Aortic smooth muscle cell (primary cell): Measurements from ENCODE around the gene TIMM50. TPM values are rescaled to one million over a fixed set of nuclear protein-coding genes. Genes with fewer than 3 reads are reported as not detected.

Experiments used
- total RNA-seq: library from RNA; depleted of rRNA; stranded (reverse); fragments of >200 nt; gene quantifications from 2 replicates; pipeline ENCODE4 v1.2.3, GENCODE V29; 2014

Gene TIMM50
- 50.5 and 68.8 TPM in 2 replicates for total RNA-seq

GRCh38 chr19:39480337-39481228 lies at the start of gene TIMM50:
Gene TIMM50, plus strand, starts transcription at chr19:39480838. Its CDS starts 16 bp downstream, at chr19:39480854.

GRCh38 chr19:39435499-39436349 lies 44.9 kb upstream of the TIMM50 start, which contains the start of gene RPS16:
Gene RPS16, minus strand, starts transcription at chr19:39435949. Its CDS starts 54 bp downstream, at chr19:39435895.

GRCh38 chr19:39445196-39446111 lies 35.2 kb upstream of the TIMM50 start, which contains the start of gene SUPT5H:
Gene SUPT5H, plus strand, starts transcription at chr19:39445582. Its CDS starts 309 bp downstream, at chr19:39445891.

GRCh38 chr19:39498798-39499642 lies 18.4 kb downstream of the TIMM50 start, which contains the start of gene DLL3:
Gene DLL3, plus strand, starts transcription at chr19:39498947. Its CDS starts 28 bp downstream, at chr19:39498975.

GRCh38 chr19:39514840-39515550 lies 34.4 kb downstream of the TIMM50 start, which contains the start of gene SELENOV:
Gene SELENOV, plus strand, starts transcription at chr19:39515139. Its CDS starts 74 bp downstream, at chr19:39515213.

GRCh38 chr19:39532233-39533002 lies 51.8 kb downstream of the TIMM50 start, which contains the start of gene EID2B:
Gene EID2B, minus strand, starts transcription at chr19:39532852. Its CDS starts 50 bp downstream, at chr19:39532802.

GRCh38 chr19:39539518-39540332 lies 59.1 kb downstream of the TIMM50 start, which contains the start of gene EID2:
Gene EID2, minus strand, starts transcription at chr19:39540161. Its CDS starts 82 bp downstream, at chr19:39540079.

Other genes with a start within 250 kb of the TIMM50 start
- gene IFNL3, start 235.8 kb upstream of the TIMM50 start, total RNA-seq: not detected in 2 replicates
- gene IFNL4, start 232.0 kb upstream of the TIMM50 start, total RNA-seq: not detected in 2 replicates
- gene IFNL2, start 212.4 kb upstream of the TIMM50 start, total RNA-seq: not detected in 2 replicates
- not detected in 2 replicates for gene IFNL1, start 184.4 kb upstream of the TIMM50 start, total RNA-seq
- gene LRFN1, start 160.0 kb upstream of the TIMM50 start, total RNA-seq: under 0.01 TPM in 1 of 2 replicates, not detected in the other
- 0.87 and 2.6 TPM in 2 replicates for gene GMFG, start 144.8 kb upstream of the TIMM50 start, total RNA-seq
- gene SAMD4B, start 138.4 kb upstream of the TIMM50 start, total RNA-seq: 33.6 and 40.2 TPM in 2 replicates
- gene PAF1, start 89.7 kb upstream of the TIMM50 start, total RNA-seq: 44.8 and 65.8 TPM in 2 replicates
- gene MED29, start 89.5 kb upstream of the TIMM50 start, total RNA-seq: 13.9 and 14.5 TPM in 2 replicates
- gene ZFP36, start 74.0 kb upstream of the TIMM50 start, total RNA-seq: 2.5 and 5.2 TPM in 2 replicates
- gene PLEKHG2, start 68.2 kb upstream of the TIMM50 start, total RNA-seq: 18.1 and 29.5 TPM in 2 replicates
- 38.5 and 131 TPM in 2 replicates for gene RPS16, start 44.9 kb upstream of the TIMM50 start, total RNA-seq
- 58.9 and 87.9 TPM in 2 replicates for gene SUPT5H, start 35.3 kb upstream of the TIMM50 start, total RNA-seq
- gene DLL3, start 18.1 kb downstream of the TIMM50 start, total RNA-seq: 0.06 TPM in 1 of 2 replicates, not detected in the other
- not detected in 2 replicates for gene SELENOV, start 34.3 kb downstream of the TIMM50 start, total RNA-seq
- gene EID2B, start 52.0 kb downstream of the TIMM50 start, total RNA-seq: 3.4 and 4.2 TPM in 2 replicates
- gene EID2, start 59.3 kb downstream of the TIMM50 start, total RNA-seq: 10.1 and 11.9 TPM in 2 replicates
- not detected in 2 replicates for gene LGALS13, start 121.7 kb downstream of the TIMM50 start, total RNA-seq
- not detected in 2 replicates for gene LGALS16, start 175.1 kb downstream of the TIMM50 start, total RNA-seq
- gene LGALS14, start 223.6 kb downstream of the TIMM50 start, total RNA-seq: not detected in 2 replicates